DOHH2 (cell line): ENCODE results near the gene HMCES.

ENCODE experiments used
- H3F3A ChIP-seq: fragments of 200-600 bp; sonication (generic), shearing (Covaris generic); 2 replicates; pipeline ENCODE4 v1.6.0; 2016; ENCODE audit warnings: antibody characterized with exemption, mild to moderate bottlenecking; ENCODE audit not compliant: control insufficient read depth, insufficient read depth
- H3K27ac ChIP-seq: fragments of 200-600 bp; sonication (generic); 2 replicates; pipeline ENCODE4 v1.5.1; 2014; ENCODE audit warnings: low read depth, mild to moderate bottlenecking, low read length, moderate library complexity
- H3K27me3 ChIP-seq: fragments of 200-600 bp; sonication (generic); 2 replicates; pipeline ENCODE4 v1.6.1; 2014; ENCODE audit warnings: mild to moderate bottlenecking, low read length, mixed read lengths; ENCODE audit not compliant: control insufficient read depth
- H3K36me3 ChIP-seq: fragments of 200-600 bp; sonication (generic); 2 replicates; pipeline ENCODE4 v1.6.1; 2014; ENCODE audit warnings: mild to moderate bottlenecking, low read length, moderate library complexity, mixed read lengths; ENCODE audit not compliant: control insufficient read depth
- H3K4me1 ChIP-seq: fragments of 200-600 bp; sonication (generic); 2 replicates; pipeline ENCODE4 v1.6.1; 2014; ENCODE audit warnings: mild to moderate bottlenecking, low read length, mixed read lengths; ENCODE audit not compliant: control insufficient read depth
- H3K4me2 ChIP-seq: fragments of 200-600 bp; sonication (generic); 2 replicates; pipeline ENCODE4 v1.6.0; 2014; ENCODE audit warnings: mild to moderate bottlenecking, low read length, moderate library complexity
- H3K4me3 ChIP-seq: fragments of 200-600 bp; sonication (generic); 2 replicates; pipeline ENCODE4 v1.5.1; 2014; ENCODE audit warnings: mild to moderate bottlenecking, low read length, mixed read lengths
- H3K79me2 ChIP-seq: fragments of 200-600 bp; sonication (generic); 2 replicates; pipeline ENCODE4 v1.6.1; 2014; ENCODE audit warnings: mild to moderate bottlenecking, low read length, mixed read lengths; ENCODE audit not compliant: control insufficient read depth
- H3K9me2 ChIP-seq: fragments of 200-600 bp; sonication (generic); replicated peaks from 2 replicates; pipeline ENCODE4 v1.6.1; 2014; ENCODE audit warnings: mild to moderate bottlenecking, low read length, mixed read lengths; ENCODE audit not compliant: control insufficient read depth
- H3K9me3 ChIP-seq: fragments of 200-600 bp; sonication (generic); 2 replicates; pipeline ENCODE4 v1.6.1; 2014; ENCODE audit warnings: antibody characterized with exemption, low read length, mixed read lengths; ENCODE audit not compliant: control insufficient read depth, insufficient read depth
- H4K20me1 ChIP-seq: fragments of 200-600 bp; sonication (generic); 2 replicates; pipeline ENCODE4 v1.6.0; 2014; ENCODE audit warnings: low read depth, mild to moderate bottlenecking, antibody characterized with exemption, low read length, moderate library complexity; ENCODE audit not compliant: control insufficient read depth, insufficient read depth
- CTCF ChIP-seq: fragments of 200-600 bp; sonication (generic); IDR thresholded peaks from one replicate; pipeline ENCODE4 v1.5.1; 2014; ENCODE audit warnings: antibody characterized with exemption, mild to moderate bottlenecking, low read depth, low read length; ENCODE audit not compliant: poor library complexity, severe bottlenecking
- EZH2phosphoT487 ChIP-seq: fragments of 200-600 bp; sonication (generic); IDR thresholded peaks from 2 replicates; pipeline ENCODE4 v1.6.1; 2017; ENCODE audit warnings: borderline replicate concordance, mild to moderate bottlenecking, antibody characterized with exemption, low read length, moderate library complexity, mixed read lengths

HMCES gene

GRCh38 chr3:129308636-129309035, 30.0 kb downstream of the HMCES start:
- no peaks in the 10 kb centered on the region for H3K79me2 ChIP-seq
- no peaks in the 10 kb centered on the region for H3K27me3 ChIP-seq
- no peak overlapping the region for H3K4me2 ChIP-seq
- H3K9me3 ChIP-seq, result no peaks in the 10 kb centered on the region
- H3K9me2 ChIP-seq, result no peaks in the 10 kb centered on the region
- no peak overlapping the region for H3K4me3 ChIP-seq
- H4K20me1 ChIP-seq, result 0 out of 2 replicates have a peak, but pooled peaks cover 4% of the 10 kb centered on the region
- peaks cover 16% of the 10 kb centered on the region for H3K4me1 ChIP-seq
- no peak overlapping the region for H3K27ac ChIP-seq
- peaks cover 15% of the 10 kb centered on the region for H3F3A ChIP-seq
- no peak for TF ChIP-seq CTCF
- no peak for TF ChIP-seq EZH2phosphoT487
- H3K36me3 ChIP-seq, result peaks cover 36% of the 10 kb centered on the region

GRCh38 chr3:129310111-129311011, 31.7 kb downstream of the HMCES start:
- TF ChIP-seq CTCF (no peak), EZH2phosphoT487 (no peak)
- Histone ChIP-seq H3K4me3 (no peak overlapping the region), H3K4me1 (peaks cover 28% of the 10 kb centered on the region), H3K27ac (no peak overlapping the region), H3K9me2 (no peaks in the 10 kb centered on the region), H3K36me3 (peaks cover 31% of the 10 kb centered on the region), H3K27me3 (no peaks in the 10 kb centered on the region), H4K20me1 (peaks cover 14% of the 10 kb centered on the region), H3K79me2 (peaks cover 13% of the 10 kb centered on the region), H3F3A (peaks cover 22% of the 10 kb centered on the region), H3K4me2 (no peak overlapping the region), H3K9me3 (no peaks in the 10 kb centered on the region)

- H3K9me3 ChIP-seq, result no peaks in the 10 kb centered on the region
- no peaks in the 10 kb centered on the region for H3K27me3 ChIP-seq
- H3K36me3 ChIP-seq, result peaks cover 22% of the 10 kb centered on the region
- TF ChIP-seq CTCF, result no peak
- peaks cover 17% of the 10 kb centered on the region for H3K79me2 ChIP-seq
- peaks cover 22% of the 10 kb centered on the region for H3F3A ChIP-seq
- H3K27ac ChIP-seq, result no peak overlapping the region
- H3K4me3 ChIP-seq, result no peak overlapping the region
- H3K4me1 ChIP-seq, result peaks cover 23% of the 10 kb centered on the region
- no peaks in the 10 kb centered on the region for H3K9me2 ChIP-seq
- no peak overlapping the region for H3K4me2 ChIP-seq
- H4K20me1 ChIP-seq, result peaks cover 14% of the 10 kb centered on the region
Observed at GRCh38 chr3:129311054-129311902, 32.6 kb downstream of the HMCES start.
